Measurements from ENCODE around the gene SLC25A34.

The SLC25A34 gene

GRCh38 chr1:15756143-15757015 is 20.3 kb downstream of the SLC25A34 start:
- no peak for DNase-seq

DNA sequence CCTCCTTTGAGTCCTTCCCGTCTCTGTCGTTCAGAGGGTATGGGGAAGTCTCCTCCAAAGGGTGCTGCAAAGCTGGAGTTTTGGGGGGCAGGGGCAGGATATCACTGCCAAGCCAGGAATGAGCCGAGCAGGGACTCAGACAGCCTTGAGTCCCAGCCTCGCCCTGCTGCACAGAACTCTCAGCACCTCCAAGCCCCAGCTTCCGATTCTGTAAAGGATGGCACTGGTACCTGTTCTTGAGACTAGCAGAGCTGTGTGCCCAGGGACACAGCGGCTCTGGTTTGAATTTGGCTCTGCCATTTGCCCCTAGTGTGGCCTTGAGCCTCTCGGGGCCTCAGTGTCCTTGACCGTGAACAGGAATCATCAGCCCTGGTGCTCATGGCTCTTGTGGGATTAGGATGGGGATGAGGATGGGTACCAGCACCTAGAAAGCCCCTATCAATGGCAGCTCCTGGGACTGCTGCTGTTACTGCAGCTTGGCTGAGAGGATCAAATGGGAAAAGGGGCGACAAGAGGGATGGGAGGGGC is 21.0 kb downstream of the SLC25A34 start:
- no peak for DNase-seq

- no peak for DNase-seq
Measured at GRCh38 chr1:15757575-15758342, 21.7 kb downstream of the SLC25A34 start.

- DNase-seq, result no peak
Measured at GRCh38 chr1:15758343-15758931, 22.4 kb downstream of the SLC25A34 start, which contains the start of gene FBLIM1. TSS of gene FBLIM1 (plus strand) at chr1:15758795. CDS start at chr1:15764984, 6,189 bp downstream.

DNA sequence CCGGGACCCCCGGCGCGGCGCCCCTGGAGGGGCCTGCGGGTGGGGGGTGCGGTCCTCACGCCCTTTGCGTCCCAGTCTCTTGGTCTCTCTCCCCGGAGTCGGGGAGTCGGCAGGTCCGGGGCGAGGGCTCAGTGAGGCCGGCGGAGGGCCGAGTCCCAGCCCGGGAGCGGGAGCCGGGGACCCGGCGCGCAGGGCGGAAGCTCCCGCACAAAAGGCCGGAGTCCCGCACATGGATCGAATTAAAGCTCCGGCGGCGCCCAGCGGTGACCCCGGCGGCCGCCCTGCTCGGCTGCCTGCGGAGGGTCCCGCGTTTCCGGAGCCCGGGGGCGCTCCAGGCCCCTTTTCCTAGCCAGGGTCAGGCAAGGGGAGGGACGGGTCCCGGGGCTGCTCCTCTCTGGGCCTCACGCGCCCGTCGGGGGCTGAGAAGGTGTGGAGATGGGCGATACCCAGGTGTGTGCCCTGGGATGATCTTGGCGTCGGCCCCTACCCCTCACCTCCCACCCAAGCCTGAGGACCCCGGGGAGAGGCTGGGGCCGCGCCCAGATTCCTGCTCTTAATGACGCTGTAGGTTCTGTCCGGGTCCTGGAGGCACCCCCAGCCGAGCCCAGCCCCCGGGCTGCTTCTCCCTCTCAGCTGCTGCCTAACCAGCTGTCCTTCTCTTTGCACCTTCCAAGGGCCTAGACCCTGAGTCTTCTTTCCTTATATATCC is 23.0 kb downstream of the SLC25A34 start:
- DNase-seq, result no peak

DNA sequence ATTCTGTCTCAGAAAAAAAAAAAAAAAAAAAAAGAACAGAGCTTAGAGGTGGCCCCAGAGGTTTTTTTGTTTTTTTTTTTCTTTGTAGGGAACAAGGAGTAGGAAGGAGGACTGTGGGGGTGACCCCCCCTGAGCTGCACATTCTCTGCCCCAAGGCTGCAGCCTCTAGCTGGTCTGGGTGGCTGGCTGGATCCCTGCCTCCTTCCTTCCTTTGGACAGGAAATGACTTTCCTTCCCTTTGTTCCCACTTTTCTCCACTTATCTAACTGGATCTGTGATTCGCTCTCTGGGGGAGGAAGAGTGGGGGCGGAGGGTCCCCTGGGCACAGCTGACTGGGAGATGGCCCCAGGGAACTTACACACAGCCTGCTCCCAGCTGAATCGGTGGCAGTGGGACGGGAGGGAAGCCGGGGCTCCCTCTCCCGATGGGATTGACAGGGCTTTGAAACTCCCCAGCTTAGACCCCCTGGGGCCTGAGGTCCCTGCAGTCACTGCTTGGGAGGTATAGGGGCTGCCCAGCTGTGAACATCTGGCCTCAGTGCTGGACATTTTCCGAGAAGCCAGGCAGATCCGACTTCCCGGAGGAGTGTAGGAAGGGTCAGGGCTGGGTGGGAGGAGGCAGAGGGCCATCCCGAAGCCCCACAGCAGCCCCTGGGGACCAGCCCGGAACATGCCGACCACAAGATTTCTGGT is 24.6 kb downstream of the SLC25A34 start:
- no peak for DNase-seq

DNA sequence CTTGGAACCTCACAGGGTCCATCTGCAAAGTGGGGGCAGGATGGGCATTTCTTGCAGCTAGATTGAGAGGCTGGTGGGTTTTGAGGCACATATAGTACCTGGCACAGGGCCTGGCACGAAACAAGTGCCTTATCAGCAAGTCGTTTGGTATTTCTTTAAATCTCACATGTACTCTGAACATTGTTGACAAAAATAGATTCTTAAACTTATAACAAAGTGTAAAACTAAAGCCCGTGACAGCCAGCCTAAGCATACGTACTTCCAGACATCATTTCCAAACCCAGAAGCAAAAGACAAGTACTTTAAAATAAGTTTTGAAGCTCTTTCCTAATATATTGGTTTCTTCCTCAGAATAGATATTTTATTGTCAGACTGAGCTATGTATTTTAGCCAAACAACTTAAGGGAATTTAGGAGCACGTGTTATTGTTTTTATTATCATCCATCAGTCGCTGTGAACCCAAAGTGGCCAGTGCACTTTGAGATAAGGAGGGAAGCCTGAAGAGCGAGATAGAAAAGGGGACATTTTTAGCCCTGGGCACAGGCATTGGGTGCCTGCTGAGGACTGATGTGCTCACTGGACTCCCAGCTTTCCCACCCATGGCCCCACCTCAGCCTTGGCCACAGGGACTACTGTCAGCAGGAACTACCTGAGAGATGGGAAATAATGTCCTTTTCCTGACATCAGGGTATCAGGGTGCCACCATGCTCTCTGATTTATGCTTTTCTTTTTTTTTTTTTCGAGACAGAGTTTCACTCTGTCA is 25.5 kb downstream of the SLC25A34 start:
- DNase-seq, result no peak

DNA sequence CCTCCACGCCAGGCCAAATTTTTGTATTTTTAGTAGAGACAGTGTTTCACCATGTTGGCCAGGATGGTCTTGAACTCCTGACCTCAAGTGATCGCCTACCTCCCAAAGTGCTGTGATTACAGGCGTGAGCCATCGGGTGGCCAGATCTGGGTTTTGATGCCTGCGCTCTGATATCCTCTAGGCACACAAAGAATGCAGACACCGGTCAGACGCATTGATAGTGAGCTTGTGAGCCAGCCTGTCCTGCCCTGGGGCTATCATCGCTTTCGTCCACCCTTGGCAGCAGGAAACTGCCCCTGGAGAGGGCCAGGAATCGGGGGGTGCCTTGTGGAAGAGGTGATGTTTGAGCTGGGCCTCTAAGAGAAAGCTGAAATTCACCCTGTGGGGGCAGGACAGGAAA is 26.5 kb downstream of the SLC25A34 start:
- DNase-seq, result no peak

- DNase-seq, result no peak
Measured at GRCh38 chr1:15764269-15764764, 28.3 kb downstream of the SLC25A34 start.

- no peak for DNase-seq
Measured at GRCh38 chr1:15764890-15765289, 28.8 kb downstream of the SLC25A34 start.

DNA sequence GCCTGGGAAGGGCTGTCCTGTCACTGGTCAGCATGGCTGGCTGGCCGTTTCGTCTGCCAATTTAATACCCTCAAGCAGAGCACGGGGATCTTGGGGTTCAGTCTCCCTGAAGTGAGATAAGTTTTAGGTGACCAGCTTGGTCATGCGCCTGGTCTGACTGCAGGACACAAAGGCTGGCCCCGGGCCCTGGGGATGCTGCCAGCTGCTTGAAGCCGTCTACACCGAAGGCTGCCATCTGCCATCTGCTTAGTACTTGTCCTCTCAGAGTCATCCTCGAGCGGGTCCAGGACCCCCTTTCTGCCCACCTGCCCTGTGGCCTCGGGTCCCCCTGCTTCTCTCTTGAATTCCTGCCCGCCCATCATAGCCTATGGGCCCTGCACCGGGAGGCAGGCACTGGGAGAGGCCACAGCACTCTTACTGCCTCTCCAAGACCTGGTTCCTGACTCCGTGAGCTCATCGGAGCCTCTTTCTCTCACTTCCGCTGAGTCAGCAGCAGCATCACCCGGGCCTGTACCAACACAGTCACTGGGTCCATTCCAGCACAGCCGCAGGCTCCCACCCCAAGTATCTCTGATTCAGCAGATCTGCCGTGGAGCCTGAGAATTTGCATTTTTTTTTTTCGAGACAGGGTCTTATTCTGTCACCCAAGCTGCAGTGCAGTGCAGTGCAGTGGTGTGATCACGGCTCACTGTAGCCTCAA is 29.6 kb downstream of the SLC25A34 start:
- no peak for DNase-seq

DNA sequence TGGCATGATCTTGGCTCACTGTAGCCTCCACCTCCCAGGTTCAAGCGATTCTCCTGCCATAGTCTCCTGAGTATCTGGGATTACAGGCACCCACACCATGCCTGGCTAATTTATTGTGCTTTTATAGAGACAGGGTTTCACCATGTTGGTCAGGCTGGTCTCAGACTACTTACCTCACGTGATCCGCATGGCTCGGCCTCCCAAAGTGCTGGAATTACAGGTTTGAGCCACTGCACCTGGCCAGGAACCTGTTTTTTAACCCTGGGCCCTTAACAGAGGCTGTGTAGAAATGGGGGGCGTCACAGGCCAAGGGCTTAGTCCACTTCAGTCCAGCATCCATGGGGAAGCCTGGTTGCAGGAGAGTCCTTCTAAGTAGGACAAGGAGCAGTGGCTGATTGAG is 31.9 kb downstream of the SLC25A34 start:
- no peak for DNase-seq

GRCh38 chr1:15768388-15768787 is 32.3 kb downstream of the SLC25A34 start:
- DNase-seq, result no peak

GRCh38 chr1:15770313-15770962 is 34.4 kb downstream of the SLC25A34 start:
- no peak for DNase-seq

DNA sequence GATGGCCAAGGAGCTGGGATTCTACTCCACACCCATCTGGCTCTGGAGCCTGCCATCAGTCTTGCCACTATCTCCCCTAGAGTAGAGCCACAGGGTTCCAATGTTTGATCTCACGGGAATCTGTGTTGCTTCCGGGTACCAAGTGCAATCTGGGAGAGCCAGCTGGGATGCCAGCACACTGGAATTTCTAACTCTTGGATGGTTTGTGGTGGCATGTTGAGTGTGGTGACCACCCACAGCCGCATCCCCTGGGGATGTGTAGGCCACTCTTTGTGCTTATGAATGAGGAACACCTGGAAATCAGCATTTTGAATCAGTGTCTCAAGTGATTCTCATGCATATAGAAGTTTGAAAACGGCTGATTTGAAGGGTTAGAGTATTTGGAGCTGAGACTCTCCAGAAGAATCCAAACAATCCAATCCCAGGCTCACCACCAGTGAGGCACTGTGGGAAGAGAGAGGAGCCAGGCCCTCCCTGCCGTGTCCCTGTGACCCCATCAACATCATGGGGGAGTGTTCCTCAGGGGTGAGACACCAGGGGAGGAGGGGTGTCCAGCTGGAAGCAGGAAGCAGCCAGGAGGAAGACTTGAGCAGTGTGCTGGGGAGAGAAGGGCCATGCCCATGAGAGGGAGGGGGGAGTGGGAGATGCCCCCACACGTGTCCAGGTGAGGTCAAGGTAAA is 35.9 kb downstream of the SLC25A34 start:
- DNase-seq, result no peak

DNA sequence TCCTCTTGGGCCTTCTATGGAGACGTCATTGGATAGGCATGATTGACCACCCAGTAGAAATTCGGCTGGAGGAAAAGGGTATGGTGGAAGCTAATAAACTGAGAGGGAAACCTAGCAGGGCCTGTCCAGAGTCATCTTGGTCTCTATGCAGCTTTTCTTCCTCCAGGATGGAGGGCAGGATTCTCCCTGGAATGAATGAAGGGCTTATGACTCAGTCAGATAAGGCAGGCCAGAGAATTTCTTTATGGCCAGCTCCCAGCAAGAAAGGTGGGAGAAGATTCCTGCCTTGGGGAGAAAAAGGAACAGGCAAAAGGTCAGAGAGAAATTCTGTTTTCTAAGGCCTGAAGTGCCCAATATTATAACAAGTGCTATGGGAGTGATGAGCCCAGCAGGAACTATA is 39.6 kb downstream of the SLC25A34 start:
- no peak for DNase-seq

- no peak for DNase-seq
Measured at GRCh38 chr1:15777909-15778707, 42.0 kb downstream of the SLC25A34 start.

DNA sequence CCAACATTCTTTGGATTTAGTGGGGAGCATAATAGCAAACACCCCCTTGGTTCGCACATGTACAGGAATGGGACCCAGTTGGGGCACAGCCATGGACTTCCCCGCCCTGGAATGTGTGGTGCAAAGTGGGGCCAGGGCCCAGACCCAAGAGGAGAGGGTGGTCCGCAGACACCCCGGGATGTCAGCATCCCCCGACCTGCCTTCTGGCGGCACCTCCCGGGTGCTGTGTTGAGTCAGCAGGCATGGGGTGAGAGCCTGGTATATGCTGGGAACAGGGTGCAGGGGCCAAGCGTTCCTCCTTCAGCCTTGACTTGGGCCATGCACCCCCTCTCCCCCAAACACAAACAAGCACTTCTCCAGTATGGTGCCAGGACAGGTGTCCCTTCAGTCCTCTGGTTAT is 49.6 kb downstream of the SLC25A34 start:
- DNase-seq, result no peak
